OCI-LY1 (cell line): Measurements from ENCODE around the gene NRROS.

Experiments used
- CTCF ChIP-seq: fragments of 200-600 bp; sonication (generic), shearing (Covaris generic); IDR thresholded peaks from 2 replicates; pipeline ENCODE4 v1.5.1; 2017; ENCODE audit warnings: mild to moderate bottlenecking, antibody characterized with exemption, low read length, moderate library complexity, mixed read lengths
- EZH2 ChIP-seq: fragments of 200-600 bp; sonication (generic), shearing (Covaris generic); IDR thresholded peaks from 2 replicates; pipeline ENCODE4 v1.8.0; 2017; ENCODE audit warnings: borderline replicate concordance, mixed run types, mild to moderate bottlenecking, antibody characterized with exemption, low read length, moderate library complexity, mixed read lengths

GRCh38 chr3:196603683-196604082 lies 35.8 kb upstream of the NRROS start:
- TF ChIP-seq CTCF (no peak), EZH2 (no peak)
